Jurkat, Clone E6-1 (cell line): ENCODE data around the gene CMKLR1. TPM values are rescaled to one million over a fixed set of nuclear protein-coding genes. Genes with fewer than 3 reads are reported as not detected.

Experiments used
- DNase-seq: peaks from one replicate; pipeline ENCODE4 v3.0.0-alpha.2; 2011; ENCODE audit warnings: low read depth, low spot score
- H3K4me3 ChIP-seq: 2 replicates; pipeline ENCODE4 v1.5.1; 2011; ENCODE audit warnings: mild to moderate bottlenecking, low read length, control low read depth, moderate library complexity
- polyA plus RNA-seq: library from polyadenylated mRNA; unstranded; fragments of >200 nt; gene quantifications from one replicate; pipeline ENCODE4 v1.2.1, GENCODE V29; 2012; ENCODE audit warnings: missing spikeins; ENCODE audit not compliant: insufficient read length, insufficient read depth

The CMKLR1 gene
- polyA plus RNA-seq = not detected

GRCh38 chr12:108338915-108339657, at the start of gene CMKLR1:
CMKLR1 (minus strand) TSS chr12:108339311; CDS start chr12:108293591, 45,720 bp downstream.
- no peak within 1 kb of the TSS for H3K4me3 ChIP-seq
- no peak for DNase-seq

- DNase-seq = no peak
- no peak overlapping the region for H3K4me3 ChIP-seq
Measured at GRCh38 chr12:108387771-108388170, 48.7 kb upstream of the CMKLR1 start.

DNA sequence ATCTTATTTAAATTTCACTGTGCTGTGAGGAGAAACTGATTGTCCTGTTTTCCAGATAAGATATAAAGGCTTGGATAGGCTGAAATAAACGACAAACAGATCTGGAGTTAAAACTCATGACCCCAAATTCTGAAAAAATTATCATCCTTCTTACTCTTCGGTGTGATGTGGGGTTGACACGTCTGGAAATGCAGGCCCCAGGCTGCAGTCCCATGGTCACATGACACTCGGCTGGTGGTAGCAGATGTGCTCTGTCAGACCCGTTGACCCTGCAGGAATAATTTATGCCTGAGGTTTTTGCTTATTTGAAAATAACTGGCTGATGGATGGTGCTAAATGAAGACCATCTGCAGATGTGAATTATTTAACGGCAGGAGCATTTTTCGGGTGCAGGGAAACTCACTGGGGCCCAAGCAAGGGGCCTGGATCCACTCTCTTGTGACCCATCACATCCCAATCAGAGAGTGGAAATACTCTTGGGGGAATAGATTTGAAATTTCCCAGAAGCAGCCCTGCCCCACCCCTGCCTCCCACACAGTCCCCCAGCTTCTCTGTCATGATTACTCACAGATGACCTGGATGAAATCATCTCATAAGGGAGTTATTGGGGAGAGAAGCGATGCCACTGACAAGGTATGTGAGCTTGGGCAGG, 47.7 kb upstream of the CMKLR1 start:
- DNase-seq = no peak
- H3K4me3 ChIP-seq = no peak overlapping the region

- no peak for DNase-seq
- no peak overlapping the region for H3K4me3 ChIP-seq
Measured at GRCh38 chr12:108382437-108382801, 43.3 kb upstream of the CMKLR1 start.

GRCh38 chr12:108381787-108382436, 42.8 kb upstream of the CMKLR1 start:
- no peak overlapping the region for H3K4me3 ChIP-seq
- DNase-seq = no peak

DNA sequence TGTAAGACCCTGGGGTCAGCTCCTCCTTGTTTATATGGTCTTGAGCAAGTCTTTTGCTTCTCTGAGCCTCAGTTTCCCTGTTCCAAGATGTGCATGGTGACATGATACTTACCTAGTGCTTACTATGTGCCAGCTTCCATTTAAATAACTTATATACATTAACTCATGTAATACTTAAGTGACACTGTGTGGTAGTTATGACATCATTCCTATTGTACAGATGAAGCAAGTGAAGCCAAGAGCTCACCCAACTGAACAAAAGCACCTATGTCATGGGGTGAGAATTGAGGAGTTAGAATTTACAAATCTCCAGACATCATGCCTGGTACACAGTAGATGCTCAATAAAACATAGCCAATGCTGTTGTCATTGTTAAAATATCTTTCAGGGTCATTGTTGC, 41.3 kb upstream of the CMKLR1 start:
- no peak overlapping the region for H3K4me3 ChIP-seq
- no peak for DNase-seq

- no peak overlapping the region for H3K4me3 ChIP-seq
- DNase-seq = no peak
Measured at GRCh38 chr12:108379823-108380222, 40.7 kb upstream of the CMKLR1 start.

GRCh38 chr12:108378926-108379325, 39.8 kb upstream of the CMKLR1 start:
- H3K4me3 ChIP-seq = no peak overlapping the region
- DNase-seq = no peak

DNA sequence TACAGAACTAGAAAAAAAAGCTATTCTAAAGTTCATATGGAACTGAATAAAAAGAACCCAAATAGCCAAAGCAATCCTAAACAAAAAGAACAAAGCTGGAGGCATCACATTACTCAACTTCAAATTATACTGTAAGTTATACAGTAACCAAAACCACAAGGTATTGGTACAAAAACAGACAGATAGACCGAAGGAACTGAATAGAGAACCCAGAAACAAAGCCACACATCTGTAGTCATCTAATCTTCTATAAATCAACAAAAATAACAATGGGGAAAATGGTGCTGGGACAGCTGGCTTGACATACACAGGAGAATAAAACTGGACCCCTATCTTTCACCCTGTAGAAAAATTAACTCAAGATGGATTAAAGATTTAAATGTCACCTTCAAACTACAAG, 38.1 kb upstream of the CMKLR1 start:
- H3K4me3 ChIP-seq = no peak overlapping the region
- no peak for DNase-seq

DNA sequence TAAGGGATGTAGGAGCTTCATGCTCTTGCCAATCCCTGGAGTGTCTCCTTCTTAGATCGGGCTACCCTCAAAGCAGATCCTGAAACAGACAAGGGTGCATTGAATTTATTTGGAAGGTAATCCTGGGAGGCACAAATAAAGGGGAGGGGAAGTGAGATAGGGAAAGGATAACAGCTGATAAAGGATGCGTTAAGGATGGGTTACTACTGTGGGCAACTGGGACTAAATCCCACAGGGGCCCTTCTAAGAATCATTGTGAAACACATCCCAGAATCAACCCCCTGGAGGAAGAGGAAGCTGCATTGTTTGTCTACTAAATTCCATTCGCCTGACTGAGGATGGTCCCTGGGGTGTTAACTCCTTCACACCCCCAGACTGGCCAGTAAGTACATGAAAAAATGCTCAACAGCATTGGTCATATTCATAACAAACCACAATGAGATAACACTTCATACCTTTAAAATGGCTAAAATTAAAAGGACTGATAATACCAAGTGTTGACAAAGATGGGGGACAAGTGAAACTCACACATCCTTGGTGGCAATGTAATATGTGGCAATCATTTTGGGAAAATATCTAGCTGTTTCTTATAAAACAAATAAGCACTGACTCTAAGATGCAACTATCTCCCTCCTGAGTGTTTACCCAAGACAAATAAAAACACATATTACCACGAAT, 37.0 kb upstream of the CMKLR1 start:
- no peak for DNase-seq
- no peak overlapping the region for H3K4me3 ChIP-seq

DNA sequence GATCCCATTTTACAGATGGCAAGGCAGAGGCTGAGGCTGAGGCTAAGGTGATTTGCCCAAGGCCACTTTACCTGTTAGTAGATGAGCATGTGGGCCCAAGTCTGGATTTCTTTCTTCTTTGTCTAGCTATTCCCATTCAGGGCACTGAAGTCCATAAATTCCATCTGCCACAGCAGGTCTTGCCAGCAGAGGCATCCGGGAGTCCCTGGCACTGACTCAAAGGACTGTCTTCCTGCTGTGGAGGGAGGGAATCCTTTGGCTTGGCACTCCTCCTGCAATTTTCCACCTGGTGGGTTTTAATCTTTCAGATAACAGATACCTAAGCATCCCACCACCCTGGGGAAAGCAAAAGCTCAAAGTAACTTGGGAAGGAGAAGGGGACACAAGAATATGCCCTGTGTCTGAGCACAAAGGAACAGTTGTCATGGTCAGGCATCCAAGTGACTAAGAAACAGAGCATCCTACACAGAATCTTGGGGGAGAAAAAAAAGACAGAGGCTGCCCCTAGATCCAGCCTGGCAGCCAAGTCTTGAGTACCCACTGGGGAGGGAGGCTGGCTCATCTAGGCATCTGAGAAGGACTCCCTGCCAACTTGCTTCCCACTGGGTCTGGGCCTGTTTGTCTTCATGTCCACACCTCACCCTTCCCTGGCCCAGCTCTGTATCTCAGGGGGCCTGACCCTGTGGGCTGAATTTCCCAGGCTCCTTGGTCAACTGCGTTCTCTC, 35.6 kb upstream of the CMKLR1 start:
- no peak overlapping the region for H3K4me3 ChIP-seq
- no peak for DNase-seq

DNA sequence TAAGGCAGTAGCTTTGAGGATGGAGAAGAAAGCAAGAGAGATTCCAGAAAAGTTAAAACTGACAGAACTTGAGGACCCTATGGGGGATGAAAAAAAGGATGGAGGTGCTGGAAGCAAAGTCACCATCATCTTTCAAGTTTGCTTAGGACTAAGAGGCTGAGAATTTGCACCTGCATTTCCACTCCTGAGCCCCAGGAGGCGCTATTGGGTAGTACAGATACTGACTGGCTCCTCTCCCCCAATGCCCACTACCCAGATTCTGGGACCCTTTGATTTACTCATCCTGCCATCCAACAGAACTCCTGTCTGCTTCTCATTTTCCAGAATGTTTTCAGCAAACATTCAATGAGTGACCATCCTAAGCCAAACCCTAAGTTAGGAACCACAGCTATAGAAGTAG, 34.0 kb upstream of the CMKLR1 start:
- no peak overlapping the region for H3K4me3 ChIP-seq
- no peak for DNase-seq

- DNase-seq = no peak
- no peak overlapping the region for H3K4me3 ChIP-seq
Measured at GRCh38 chr12:108371801-108372344, 32.8 kb upstream of the CMKLR1 start.

GRCh38 chr12:108370415-108370814, 31.3 kb upstream of the CMKLR1 start:
- no peak for DNase-seq
- no peak overlapping the region for H3K4me3 ChIP-seq

- DNase-seq = no peak
- no peak overlapping the region for H3K4me3 ChIP-seq
Measured at GRCh38 chr12:108369736-108370396, 30.8 kb upstream of the CMKLR1 start.

DNA sequence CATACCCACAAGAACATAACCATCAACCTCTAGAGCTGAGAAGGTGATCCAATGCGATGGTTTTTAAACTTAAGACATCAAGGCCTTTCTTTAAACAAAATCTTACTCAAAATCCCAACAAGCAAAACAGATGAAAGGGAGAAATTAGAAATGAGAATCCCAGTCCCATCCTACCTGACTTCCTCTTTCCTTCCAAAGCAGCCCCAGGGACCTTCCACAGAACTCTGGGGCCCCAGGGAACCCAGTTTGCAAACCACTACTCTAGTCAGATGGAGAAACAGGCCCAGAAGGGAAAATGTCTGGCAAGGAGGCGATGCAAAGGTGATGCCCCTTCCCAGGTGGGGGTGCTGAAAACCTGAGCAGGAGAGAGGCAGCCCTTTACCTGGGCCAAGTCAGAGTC, 29.0 kb upstream of the CMKLR1 start:
- DNase-seq = no peak

GRCh38 chr12:108367436-108367835, 28.3 kb upstream of the CMKLR1 start:
- no peak overlapping the region for H3K4me3 ChIP-seq
- DNase-seq = no peak

More for the DNA sequence above, 29.0 kb upstream of the CMKLR1 start:
- no peak overlapping the region for H3K4me3 ChIP-seq

- H3K4me3 ChIP-seq = no peak overlapping the region
- no peak for DNase-seq
Measured at GRCh38 chr12:108365324-108365723, 26.2 kb upstream of the CMKLR1 start.
